Stimulated activated CD8-positive, alpha-beta memory T cell treated with anti-CD3 and anti-CD28 coated beads, Interleukin-12 subunit alpha, Interleukin-12 subunit beta, amount 100 ng/mL, for 24 hours (primary cell): ENCODE measurements around the gene ARHGAP18.

Experiments used
- DNase-seq: peaks from one replicate; pipeline ENCODE4 v3.0.0-alpha.2; 2020; ENCODE audit errors: extremely low read depth

ARHGAP18 gene

DNA sequence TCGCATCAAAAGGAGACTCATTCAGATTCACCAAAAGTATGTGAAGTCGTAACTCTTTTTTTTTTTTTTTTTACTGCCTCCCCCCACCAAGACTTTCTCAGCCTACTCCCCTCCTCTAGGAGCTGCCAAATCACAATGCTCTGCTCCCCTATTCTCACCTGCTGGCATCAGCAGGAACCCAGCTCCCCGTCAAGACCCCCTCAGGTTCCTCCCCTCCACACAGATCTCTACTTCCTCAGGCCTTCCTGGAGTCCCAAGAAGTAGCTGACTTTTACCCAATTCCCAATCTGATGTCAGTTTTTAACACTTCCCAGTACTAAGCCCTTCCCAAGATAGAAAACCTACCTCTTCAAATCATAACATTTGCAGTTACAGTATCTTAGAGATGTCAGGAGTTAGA is 39.3 kb downstream of the ARHGAP18 start:
- no peak for DNase-seq

DNA sequence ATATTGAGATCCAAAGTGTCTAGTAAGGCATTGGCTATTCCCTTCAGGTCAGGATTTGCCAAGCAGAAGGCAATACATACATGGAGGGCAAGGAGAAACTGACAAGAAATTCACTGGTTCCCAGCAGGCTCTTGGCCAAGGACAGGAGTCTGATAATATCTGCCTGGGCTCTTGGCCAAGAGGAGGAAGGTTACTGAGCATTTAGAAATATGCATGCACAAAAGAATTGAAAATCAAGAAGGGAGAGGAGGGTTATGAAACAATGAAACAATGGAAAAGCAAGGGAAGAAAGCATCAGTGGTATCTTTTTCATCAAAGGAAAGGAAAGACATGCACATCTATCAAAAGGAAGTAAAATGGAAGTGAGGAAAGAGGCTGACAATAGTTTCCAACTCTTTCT is 42.4 kb downstream of the ARHGAP18 start:
- no peak for DNase-seq

DNA sequence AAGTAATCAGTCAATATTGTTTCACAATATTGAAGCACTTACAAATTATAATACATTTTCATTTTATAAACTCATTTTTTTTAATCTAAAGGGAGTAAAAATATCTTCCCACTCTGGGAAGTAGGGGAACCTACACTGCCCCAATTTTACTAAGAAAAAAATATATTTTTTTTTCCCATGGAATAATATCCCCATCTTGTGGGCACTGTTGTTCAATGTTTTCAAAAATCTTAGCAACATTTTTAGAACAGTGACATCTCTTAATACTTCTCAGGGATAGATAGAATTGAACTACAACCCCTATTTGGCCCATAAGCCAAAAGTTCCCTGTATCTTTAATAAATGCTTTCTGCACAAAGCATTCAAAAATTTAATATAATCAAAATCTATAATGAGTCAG is 42.9 kb downstream of the ARHGAP18 start:
- DNase-seq: no peak

DNA sequence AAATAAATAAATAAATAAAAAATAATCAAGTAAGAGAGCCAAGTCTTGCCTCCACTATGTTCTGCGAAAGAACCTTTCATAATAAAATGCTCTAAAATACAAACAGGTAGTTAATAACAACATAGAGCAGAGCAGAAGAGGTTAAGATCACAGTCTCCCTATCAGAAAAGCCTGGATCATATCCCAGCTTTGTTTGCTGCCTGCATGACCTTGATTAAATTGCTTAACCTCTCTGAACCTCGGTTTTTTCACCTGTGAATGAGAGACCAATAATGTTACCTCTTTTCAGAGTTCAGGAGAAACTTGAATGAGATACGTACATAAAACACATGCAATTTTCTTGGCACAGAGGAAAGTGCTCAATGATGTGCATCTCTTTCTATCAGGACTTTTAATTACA is 44.4 kb downstream of the ARHGAP18 start:
- DNase-seq: no peak

DNA sequence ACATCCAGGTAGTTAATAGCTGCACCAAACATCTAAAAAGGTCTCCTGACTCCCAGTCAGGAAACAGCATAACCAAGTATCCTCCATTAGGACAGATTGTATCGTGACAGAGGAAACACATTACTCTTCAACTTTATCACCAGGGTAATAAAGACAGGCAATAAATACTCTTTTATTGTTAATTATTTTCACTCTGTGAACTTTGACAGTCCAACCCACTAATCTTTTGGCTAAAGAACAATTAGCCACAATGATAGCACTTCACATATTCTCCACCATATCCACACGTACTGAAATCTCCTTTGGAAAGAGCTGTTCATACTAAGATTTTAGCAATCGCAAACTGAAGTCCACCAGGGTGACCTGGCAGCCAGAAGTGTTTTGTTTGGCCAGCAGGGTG is 46.4 kb downstream of the ARHGAP18 start:
- DNase-seq: no peak

DNA sequence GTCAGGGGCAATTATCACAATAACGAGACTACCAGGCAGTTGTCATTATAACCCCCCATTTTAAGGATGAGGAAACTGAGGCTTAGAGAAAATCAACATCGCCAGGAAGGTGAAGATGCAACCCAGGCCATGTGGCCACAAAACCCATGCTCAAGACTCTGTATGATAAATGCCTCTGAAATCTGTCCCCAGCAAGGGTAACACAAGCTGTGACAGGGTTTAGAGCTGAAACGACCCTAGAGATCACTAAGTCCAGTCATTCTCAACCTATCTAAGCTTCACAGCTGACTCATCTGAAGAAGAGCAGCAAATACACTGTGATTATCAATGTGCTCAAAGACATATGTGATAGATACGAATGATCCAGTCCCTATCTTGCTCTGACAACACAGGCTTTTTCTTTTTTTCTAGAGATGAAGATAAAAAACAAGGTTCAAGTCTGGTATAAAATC is 47.0 kb downstream of the ARHGAP18 start:
- no peak for DNase-seq

DNA sequence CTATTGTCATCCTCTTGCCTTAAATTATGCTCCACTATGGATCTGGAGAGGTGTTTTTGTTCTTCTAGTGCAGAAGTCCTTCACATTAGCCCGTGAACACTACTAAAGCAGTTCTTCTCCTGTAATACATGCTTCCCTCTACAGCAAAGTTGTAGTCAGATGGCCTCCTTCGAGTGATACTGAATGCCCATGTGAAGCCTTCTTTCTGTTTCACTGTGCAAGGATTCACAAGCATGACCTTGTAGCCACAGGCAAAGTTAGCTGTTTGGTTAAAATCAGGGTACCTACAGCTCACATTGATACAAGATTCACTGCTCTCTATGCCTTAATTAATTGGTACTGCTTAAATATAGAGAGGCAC is 47.6 kb downstream of the ARHGAP18 start:
- DNase-seq: no peak

DNA sequence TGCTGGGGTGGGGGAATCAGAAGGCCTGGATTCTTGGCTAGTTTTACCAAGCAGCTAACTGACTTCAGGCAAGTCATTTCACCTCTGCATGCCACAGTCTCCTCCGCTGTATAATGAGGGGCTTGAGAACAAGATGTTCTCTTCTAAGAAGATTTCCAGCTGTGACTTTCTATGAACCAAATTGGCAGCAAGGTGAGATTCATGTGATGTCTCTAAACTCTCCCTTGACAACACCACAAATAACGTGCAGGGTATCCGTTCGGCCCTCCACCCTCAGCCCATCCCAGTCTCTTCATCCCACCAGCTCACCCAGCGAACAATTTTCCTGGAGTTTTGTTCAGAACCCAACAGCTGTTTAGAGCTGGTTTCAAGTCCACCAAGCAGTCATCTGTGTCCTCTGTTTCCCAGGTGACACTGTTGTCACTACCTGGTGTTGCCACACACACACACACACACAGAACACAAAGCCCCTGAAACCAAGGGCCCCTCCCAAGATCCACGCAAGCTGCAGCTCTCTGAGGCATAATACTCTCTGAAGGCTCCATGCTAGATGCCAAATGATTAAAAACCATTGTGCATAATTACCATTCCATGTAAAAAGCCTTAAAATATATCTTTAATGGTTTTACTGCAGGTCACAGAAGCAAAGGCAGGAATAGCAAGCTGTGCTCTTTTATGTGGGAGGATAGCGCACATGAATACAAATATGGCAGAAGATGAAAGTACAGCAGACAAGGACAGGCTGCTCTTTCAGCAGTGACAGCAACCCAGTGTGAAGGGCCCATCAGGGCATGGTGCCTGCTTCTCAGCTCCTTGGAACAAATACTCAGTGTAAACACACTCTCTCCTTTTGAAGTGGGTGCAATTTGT is 48.2 kb downstream of the ARHGAP18 start:
- no peak for DNase-seq

DNA sequence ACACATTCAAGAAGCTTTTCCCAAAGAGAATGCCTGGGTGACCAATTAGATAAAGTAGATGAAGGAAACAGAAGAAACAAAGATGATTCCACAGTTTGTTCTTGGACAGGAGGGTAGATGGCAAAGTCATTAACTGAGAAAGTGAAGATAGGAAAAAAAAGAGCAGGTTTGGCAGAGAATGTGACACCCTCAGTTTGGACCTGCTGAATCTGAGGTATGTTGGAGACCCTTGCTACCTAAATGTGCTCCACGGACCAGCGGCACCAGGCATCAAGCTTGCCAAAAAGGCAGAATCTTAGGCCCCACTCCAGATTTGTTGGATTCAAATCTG is 49.7 kb downstream of the ARHGAP18 start:
- DNase-seq: no peak

DNA sequence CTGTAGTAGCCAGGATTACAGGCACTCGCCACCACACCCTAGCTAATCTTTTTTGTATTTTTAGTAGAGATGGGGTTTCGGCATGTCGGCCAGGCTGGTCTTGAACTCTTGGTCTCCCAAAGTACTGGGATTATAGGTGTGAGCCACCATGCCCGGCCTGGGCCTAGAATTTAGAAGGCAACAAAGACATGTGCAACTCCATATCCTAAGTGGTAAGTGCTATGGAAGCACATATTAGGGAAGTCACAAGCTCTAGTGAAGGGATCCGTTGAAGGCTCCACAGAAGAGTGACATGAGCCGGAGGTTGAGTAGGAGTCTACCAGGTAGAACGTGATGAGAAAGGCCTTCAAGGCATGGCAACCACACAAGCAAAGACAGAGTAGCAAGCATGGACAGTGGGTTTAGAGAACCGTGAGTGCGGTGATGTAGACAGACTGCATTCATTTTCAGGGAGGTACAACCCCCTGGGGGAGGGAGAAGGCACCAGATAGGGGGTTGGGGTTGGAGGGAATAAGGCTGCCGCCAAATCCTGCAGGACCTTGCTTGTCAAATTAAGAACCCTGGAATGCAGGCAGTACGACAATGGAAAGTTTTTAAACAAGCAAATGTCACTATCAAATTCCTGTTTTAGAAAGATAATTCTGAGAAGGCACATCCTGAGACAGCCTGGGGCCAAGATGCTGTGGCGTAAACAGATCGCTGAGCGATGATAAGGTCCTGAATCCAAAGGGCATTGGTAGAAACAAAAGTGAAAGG is 50.2 kb downstream of the ARHGAP18 start:
- DNase-seq: no peak

DNA sequence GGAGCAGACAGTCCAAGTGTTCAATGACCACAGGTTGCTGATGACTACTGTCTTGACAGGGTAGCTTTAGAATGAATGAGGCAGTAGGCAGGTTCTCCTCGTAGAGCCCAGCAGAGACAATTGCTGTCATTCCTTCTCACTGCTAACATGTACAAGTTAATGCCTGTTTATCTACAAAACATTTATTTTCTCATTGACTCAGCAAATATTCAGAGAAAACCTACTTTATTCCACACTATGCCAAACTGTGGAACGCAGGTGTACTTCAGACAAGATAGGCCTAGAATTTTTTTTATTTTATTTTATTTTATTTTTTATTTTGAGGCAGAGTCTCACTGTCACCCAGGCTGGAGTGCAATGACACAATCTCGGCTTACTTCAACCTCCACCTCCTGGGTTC is 50.8 kb downstream of the ARHGAP18 start:
- no peak for DNase-seq

DNA sequence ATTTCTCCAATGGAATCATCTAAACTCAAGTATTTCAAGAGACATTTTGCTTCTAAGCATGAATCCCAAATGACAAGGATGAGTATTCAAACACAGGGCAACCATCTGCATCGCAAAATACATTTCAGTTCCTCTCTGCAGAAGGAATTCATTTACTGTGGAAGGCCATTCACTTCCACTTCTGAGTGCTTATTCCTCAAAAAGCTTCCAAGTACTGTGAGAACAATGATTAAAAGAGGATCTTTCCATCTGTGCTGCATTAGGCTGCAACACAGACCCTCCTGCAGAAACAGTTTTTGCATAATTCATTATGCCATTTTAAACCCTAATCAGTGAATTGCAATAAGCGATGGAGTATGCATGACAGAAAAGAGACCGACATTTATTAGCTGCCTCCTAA is 52.5 kb downstream of the ARHGAP18 start:
- no peak for DNase-seq

DNA sequence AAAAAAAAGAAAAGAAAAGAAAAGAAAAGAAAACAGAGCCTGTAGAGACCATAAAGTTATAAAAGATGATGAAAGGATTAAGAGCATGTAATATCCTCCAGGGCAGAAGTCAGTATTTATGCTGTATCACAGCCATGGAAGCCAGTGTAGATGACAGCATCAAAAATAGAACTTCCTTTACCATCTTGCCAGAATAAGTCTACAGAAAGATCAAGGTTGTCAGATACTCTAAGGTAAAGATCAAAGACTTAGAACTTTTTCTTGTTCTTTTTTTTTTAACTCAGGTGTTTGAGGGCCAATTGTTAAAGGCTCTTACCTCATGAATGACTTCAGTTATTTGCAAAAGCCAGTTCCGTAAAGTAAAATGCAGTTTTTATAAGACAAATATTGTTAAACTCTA is 54.6 kb downstream of the ARHGAP18 start:
- DNase-seq: no peak

DNA sequence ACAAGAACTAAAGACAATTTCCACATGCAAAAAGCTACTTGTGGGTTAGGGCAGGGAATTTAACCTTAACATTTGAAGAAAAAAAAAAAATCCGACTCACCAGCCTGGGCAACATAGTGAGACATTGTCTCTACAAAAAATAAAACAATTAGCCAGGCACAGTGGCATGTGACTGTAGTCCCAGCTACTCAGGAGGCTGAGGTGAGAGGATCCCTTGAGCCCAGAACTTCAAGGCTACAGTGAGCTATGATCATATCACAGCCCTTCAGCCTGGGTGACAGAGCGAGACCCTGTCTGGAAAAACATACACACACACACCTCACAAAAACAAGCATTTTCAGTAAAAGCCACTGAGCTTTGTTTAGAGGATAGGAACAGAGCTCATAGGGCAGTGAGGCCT is 56.2 kb downstream of the ARHGAP18 start:
- DNase-seq: no peak

DNA sequence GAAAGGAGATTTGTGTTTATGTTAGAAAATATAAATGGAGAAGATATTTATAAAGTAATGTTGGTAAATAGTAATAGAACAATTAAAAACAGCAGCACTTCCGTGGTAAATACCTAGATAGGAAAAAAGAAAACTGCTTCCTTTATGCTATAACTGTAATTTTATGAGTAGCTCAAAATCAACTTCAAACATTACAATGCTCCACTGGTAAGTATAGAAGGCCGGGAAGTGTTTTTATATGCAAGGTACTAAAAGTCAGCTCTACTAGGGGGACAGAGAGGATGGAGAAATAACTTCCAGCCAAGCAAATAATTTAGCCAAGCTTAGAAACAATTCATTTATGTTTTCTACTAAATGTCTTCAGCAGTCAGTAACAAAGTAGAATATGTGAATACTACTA is 56.7 kb downstream of the ARHGAP18 start:
- no peak for DNase-seq

DNA sequence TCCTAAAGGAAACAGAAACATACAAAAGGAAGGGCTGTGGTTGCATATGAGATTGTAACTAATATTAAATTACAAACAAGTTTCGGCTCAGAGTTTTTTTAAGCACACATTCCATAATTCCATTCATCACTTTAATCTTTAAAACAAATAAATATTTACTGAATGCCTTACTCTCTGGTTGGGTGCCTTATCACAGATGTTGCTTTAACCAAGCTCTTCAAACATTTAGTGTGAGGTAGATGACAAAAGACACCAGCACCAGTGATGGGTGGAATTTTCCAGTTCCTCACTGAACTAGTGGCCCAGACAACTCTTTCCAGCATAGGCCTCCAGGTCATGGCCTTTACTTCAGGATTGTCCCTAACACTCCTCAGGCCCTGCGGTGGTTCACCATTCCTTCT is 58.7 kb downstream of the ARHGAP18 start:
- no peak for DNase-seq

DNA sequence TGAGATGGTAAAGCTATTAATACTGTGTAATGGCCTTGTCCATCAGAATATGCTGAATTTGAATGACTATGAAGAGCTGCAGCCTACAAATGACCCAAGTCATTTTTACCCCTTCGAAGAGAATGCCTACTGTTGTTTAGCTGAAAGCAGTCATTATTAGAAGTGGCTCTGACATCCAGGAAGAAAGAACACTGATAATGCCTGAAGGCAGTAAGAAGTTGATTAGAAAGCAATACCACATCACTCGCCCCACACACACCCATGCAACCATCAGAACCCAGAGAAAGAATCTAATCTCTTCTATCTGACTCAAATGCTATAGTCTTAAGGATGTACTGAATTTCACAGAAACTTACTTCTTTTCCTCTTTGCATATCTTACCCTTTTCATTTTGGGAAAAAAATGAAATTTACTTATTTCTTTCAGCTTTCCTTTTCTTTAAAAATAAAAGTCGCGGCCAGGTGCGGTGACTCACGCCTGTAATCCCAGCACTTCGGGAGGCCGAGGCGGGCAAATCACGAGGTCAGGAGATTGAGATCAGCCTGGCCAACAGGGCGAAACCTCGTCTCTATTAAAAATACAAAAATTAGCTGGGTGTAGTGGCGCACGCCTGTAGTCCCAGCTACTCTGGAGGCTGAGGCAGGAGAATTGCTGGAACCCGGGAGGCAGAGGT is 61.0 kb downstream of the ARHGAP18 start:
- DNase-seq: no peak

DNA sequence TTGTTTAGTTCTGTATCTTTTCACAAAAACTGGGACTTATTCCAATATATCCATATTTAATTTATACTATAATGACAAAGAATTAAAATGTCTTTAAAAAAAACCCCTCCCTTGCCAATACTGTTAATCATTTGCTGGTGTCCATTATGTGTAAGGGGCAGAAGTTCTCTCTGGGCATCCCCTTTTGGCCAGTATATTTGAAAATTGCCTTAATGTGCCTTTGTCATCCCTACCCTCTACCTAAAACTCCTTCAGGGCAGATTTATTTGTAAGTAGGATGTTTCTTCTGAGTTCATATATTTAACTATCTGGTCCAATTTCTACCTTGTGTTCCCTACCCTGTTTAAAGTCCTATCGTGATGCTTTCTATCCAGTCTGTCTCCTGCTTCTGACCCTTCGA is 62.9 kb downstream of the ARHGAP18 start:
- DNase-seq: no peak

DNA sequence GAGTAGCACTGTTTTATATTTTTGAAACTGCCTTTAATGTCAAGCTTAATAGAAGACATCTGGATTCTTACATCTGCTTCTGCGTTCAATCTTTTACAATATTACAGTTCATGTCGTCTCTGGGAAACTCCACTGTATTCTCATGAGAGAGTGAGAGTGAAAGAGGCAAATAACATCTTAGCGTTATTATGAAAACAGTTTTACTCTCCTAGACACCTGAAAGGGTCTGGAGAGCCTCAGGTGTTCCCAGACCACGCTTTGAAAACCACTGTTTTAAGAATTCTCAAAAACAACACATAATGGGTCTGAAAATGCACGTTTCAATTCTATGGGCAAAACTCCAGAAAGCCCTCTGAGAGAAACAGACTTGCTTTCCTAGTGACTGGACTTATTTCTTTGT is 63.3 kb downstream of the ARHGAP18 start:
- no peak for DNase-seq

DNA sequence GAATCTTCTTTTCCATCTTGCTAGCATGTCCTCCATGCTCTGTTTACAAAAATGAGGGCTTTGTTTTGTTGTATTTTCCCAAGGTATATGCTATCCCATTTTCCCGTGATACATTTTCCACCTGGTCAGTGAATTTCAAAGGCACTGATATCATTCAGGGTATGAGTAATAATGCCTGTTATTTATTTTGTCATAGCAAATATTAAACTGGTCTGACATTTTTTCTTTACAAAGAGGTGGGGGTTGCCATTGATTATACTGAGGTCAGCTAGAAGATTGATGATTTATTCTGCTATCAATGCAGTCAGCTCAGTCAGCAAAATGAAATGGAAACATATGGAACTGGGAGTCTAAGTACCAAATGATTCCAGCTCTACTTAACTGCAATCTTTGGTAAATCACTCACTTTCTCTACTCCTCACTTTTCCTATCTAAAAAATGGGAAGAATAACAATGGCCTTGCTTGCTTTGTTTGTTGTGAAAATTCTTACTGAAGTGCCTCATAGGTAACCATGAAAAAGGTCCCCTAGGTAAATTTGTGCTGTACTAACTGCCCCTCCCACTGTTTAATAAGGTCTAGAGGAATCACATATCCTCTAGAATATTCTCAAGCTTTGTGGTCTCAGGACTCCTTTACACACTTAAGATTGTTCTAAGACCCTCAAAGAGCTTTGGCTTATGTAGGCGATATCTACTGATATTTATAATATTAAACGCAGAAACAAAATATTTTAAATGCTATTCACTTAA is 64.0 kb downstream of the ARHGAP18 start:
- DNase-seq: no peak

DNA sequence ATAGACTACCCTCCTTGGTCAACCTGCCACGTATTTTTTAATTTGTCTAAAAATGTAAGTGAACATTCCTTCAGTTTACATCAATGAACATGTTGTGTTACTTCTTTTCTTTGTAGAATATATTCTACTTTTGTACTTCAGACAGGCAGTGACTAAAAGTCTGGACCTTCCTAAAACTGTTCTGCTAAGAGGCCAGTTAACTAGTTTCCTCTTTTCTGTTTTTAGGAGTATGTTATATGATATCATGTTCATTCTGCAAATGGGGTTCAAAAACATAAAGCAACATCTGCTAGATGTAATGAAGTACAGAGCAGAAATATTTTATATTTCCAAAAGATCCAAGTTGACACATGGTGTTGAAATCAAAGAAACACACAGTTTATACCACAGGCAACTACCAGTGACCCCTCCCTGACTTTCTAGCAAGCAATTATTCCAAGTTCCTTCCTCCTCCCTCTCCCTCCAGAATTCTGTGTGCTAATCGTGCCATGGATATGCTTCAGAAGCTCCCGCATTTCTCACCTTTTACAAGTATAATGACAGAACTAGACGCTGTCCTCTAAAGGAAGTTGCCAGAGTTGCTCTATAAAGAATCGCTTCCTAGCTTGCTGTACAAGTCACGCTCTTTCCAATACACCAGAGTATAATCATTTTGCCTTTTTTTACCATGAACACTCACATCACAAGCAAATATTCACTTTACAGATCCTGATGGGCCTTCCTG is 64.7 kb downstream of the ARHGAP18 start:
- no peak for DNase-seq
